H7 (cell line): ENCODE measurements around the gene DPAGT1. TPM values are rescaled to one million over a fixed set of nuclear protein-coding genes. Genes with fewer than 3 reads are reported as not detected.
"Not testable (repeated sequence)": the region's sequence is repeated elsewhere in the genome, so short reads cannot be mapped to it uniquely, and the experiment has no call there.

Experiments used
- DNase-seq: peaks from one replicate; pipeline ENCODE4 v3.0.0; 2012
- H3K27me3 ChIP-seq: 2 replicates; pipeline ENCODE4 v1.6.0; 2011; ENCODE audit warnings: mild to moderate bottlenecking, low read length; ENCODE audit not compliant: control insufficient read depth, insufficient read depth
- H3K36me3 ChIP-seq: replicated peaks from 2 replicates; pipeline ENCODE4 v1.5.1; 2011; ENCODE audit warnings: low read length; ENCODE audit not compliant: control insufficient read depth, insufficient read depth
- H3K4me3 ChIP-seq: 2 replicates; pipeline ENCODE4 v1.5.1; 2011; ENCODE audit warnings: low read depth, mild to moderate bottlenecking, control low read depth, low read length, moderate library complexity; ENCODE audit not compliant: insufficient read depth
- total RNA-seq: library from RNA; depleted of rRNA; stranded (reverse); fragments of >200 nt; shearing (Covaris generic); gene quantifications from 2 replicates; pipeline ENCODE4 v1.2.3, GENCODE V29; 2014

The DPAGT1 gene
- total RNA-seq, 1 experiment from 2014 or later = 44.3 TPM

DNA sequence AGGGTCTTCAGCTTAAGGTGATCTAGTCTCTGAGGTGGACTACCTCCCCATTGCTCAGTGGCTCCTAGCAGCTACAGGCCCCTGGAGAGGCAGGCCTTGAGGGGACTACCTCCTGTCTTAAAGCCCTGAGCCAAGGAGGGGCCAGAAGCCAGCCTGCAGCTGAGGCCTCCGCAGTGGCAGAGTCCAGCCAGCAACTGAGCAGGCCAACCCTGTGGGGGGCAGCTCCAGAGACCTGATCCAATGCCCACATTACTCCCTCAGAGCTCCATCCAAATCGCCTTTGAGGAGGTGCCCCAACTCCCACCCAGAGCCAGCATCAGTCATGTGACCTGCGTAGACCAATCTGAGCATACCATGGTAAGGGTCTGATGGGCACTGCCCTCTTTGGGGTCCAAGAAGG lies 8.2 kb upstream of the DPAGT1 start:
- peak; percentile 37 for DNase-seq
- no peak overlapping the region for H3K4me3 ChIP-seq
- H3K27me3 ChIP-seq = peaks cover 15% of the 10 kb centered on the region
- H3K36me3 ChIP-seq = 0 out of 2 replicates have a peak, but pooled peaks cover 2% of the 10 kb centered on the region

DNA sequence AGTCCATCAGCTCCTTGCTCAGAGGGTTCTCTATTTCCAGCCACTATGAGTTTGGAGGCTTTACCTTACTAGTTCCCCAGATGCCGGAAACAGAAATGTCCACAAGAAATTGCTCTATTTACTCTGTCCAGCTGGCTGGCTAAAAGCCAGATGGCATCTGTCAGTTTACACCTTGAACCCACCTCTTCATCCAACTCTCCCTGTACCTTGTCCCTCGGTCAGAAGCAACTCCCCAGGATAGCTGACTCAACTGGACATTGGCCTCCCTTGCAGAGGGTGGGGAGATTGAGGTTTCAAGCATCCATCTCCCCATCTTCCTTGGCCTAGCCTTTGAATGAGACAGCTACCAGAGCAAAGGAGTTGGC lies 7.2 kb upstream of the DPAGT1 start:
- H3K4me3 ChIP-seq = no peak overlapping the region
- DNase-seq = no peak
- H3K27me3 ChIP-seq = peaks cover 15% of the 10 kb centered on the region
- 0 out of 2 replicates have a peak, but pooled peaks cover 2% of the 10 kb centered on the region for H3K36me3 ChIP-seq

DNA sequence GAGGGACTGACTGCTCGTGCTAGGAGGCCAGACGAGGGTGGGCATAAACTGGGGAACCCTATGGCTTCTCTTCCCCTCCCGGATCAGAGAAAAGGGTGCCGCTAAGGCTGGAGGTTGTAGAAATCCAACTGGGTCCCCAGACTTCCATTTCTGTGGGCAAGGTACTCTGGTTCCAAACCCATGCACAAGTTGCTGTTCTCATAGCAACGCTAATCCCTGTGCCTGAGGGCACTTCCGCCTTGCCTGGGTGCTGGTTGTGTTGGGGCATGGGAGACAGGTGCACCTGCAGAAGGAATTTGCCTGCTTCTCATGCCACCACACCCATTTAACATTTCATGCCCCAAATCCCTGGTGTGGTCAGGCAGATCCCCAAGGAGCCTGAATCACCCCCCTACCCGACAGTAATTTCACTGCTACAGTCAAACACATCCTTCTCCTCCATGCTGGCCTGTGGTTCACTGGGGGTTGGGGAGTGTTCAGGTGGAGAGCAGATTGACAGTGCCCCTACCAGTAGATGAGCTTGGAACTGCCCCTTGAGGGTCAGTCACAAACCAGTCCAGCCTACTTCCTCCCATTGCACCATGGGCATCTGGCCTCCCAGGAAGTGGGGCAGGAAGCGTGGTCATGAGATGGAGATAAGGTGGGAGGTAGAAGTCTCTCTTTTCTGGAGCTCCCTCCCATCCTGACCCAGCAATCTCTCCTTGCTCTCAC lies 6.6 kb upstream of the DPAGT1 start:
- peak; percentile 70 for DNase-seq
- Histone ChIP-seq H3K4me3 (peak overlapping the region; percentile 74), H3K36me3 (no peaks in the 10 kb centered on the region), H3K27me3 (peaks cover 15% of the 10 kb centered on the region)

DNA sequence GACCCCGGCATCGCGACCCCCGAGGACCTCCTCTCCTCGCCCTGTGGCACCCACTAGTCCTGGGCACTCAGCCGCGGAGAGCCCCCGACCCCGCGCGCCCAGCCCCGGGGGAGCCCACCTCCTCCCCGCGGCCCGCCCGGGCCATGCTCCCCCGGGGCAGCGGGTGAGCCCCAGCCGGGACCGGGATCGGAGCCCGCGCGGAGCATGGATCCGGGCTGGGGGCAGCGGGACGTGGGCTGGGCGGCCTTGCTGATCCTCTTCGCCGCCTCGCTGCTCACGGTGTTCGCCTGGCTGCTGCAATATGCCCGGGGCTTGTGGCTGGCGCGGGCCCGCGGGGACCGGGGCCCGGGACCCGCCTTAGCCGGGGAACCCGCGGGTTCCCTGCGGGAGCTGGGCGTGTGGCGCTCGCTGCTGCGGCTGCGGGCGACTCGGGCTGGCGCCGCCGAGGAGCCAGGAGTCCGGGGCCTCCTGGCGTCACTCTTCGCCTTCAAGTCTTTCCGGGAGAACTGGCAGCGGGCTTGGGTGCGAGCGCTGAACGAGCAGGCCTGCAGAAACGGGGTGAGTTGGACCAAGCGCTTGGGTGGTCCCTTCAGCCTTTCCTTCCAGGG lies 6.0 kb upstream of the DPAGT1 start:
- Histone ChIP-seq H3K36me3 (no peaks in the 10 kb centered on the region), H3K4me3 (peak overlapping the region; percentile 74)
- DNase-seq = peak; percentile 81

DNA sequence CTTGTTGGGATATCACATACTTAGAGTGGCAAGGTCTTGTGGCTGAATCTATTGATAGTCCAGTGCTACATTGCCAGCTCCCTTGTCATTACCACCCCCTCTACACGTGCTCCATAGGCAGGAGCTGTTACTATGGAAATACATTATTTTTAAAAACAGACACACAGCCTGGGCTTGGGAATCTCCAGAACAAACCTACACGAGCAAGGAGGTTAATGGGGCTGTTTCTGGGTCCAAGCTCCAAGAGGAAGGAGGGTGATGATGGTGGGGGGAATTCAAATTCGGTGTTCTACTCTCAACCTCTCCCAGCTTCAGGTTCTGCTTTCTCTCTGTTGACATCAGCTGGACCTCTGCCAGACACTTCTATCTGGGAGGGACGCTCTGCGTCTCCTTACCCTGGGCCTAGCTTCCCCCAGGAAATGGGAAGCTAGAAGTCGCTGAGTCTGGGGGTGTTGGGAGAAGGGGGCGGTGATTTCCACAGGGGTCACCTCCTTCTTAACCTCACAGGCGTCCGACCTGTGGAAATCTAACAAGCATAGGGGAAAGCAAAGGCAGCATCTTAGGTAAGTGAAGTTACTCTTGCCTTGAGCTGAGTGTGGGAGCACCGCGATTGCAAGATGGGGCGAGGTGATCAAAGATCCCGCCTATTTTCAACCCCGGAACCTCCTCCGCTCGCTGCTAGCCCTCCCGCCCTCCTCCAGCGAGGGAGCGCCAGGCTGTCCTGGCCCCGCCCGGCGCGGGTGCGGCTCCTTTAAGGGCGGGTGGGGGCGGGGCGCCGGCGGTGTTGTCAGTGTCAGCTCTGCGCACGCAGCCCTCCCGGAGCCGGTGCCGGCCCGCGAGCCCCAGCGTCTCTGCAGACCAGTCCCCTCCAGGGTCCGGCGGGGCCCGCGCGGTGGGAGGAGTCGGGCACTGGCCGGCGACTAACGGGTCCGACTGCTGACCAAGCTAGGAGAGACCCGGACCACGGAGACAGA lies 5.2 kb upstream of the DPAGT1 start, which contains the start of gene C2CD2L:
TSS of gene C2CD2L (plus strand) at position 781 of the 974 bp plus-strand sequence. CDS start 398 bp downstream, outside the sequence.
- H3K36me3 ChIP-seq = no peaks in the 10 kb centered on the region
- H3K4me3 ChIP-seq = peak within 1 kb of the TSS; percentile 74
- DNase-seq = peak; percentile 98
- H3K27me3 ChIP-seq = peaks cover 15% of the 10 kb centered on the region

More for the DNA sequence above, 6.0 kb upstream of the DPAGT1 start:
- H3K27me3 ChIP-seq = peaks cover 15% of the 10 kb centered on the region

DNA sequence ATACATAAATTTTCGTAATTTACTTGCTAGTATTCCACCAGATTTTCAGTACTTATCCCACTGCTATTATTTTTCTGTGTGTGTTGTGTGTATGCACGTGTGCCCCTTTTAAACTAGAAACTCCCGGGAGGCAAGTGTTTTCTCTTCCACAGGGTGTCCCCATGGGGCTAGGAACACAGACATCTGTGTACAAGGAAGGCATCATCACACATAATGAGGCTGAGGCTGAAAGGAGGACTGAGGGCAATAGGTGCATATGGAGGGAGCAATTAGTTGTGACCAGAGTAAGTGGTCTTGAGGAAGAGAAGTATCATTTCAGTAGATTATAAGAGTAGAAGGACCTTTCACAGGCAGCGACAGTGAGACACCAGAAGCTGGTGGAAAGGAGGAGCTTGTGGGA lies 2.1 kb upstream of the DPAGT1 start:
- H3K36me3 ChIP-seq = peaks cover 4% of the 10 kb centered on the region; the same call in 1 of the 2 replicates
- peaks cover 15% of the 10 kb centered on the region for H3K27me3 ChIP-seq
- no peak overlapping the region for H3K4me3 ChIP-seq
- no peak for DNase-seq

DNA sequence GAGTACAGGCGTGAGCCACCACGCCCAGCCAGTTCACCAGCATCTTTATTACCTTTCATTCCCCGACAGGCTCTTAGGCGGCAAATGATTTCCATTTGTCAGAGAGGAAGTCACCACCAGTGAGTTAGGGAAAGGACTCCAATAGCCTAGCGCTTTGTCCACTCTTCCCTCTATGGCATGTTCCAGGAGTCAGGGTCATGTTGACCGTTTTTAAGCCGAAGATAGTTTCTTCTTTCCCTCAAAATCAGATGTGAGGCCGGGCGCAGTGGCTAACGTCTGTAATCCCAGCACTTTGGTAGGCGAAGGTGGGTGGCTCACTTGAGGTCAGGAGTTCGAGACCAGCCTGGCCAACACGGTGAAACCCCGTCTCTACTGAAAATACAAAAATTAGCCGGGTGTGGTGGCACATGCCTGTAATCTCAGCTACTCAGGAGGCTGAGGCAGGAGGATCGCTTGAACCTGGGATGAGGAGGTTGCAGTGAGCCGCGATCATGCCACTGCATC lies 1.6 kb upstream of the DPAGT1 start:
- not testable (repeated sequence) for H3K27me3 ChIP-seq, H3K36me3 ChIP-seq, DNase-seq, H3K4me3 ChIP-seq

DNA sequence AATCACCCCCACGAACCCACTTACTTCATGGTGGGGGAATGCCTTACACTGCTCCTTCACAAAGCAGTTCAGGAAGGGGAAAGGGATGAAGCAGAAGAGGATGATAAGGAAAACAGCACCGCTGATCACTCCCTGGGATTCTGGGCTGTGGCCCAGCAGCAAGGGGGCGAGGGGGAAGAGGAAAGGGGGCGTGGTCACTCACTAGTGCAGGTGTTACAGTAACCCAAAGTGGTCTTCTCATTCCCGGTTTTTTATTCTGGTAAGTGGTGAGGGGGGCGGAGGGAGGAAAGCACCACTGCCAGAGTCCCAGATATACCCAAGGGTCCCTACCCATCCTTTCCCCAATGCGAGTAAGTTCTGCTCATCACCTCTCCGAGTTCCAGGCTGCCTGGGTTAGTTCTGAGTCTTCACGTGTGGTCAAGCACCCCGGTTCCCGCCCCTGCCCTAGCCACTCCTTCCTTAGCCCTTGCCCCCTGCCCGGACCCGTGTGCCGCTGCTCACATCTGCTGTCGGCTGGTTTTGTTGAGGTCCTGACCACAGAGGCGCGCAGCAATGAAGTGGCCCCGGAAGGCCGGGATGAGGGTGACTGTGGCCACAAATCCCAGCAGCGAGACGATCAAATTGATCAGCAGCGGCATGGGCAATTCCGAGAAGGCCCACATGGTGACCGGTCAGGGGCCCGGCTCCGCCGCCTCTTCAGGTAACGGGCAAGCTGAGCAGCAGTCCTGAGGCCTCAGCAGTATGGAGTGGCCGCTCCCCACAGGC lies 477 bp downstream of the DPAGT1 start:
- peaks cover 19% of the 10 kb centered on the region for H3K36me3 ChIP-seq
- DNase-seq = peak; percentile 73

DNA sequence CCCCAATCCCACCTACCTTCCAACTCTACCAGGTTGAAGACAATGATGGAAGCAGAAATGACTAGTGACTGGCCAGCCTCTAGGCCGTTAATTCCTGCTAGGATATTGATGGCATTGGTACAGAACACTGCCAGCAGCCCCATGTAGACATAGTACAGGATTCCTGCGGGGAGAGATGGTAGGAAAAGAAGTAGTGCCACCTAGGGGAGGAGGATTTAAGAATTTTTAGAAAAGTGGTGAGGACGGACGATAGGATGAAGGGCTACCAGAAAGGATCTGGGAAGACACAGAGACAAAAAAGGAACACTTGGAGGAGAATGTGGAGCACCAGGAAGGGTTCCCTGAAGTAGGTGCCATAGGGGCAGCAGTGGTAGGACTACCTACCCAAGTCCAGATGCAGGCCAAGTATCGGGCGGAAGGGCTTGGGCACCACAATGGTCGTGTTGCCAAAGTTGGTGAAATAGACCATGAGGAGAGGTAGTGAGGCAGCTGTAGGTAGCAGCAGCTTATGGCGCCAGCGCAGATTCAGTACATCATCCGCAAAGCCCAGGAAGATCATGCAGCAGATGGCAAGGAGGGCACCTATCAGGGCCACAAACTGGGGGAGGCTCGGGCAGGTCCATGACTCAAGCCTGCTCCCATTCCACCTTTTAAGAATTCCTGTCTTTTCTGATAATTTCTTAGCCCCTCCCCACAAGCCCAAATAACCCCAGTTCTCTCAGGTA lies 1.2 kb downstream of the DPAGT1 start:
- Histone ChIP-seq H3K27me3 (no peaks in the 10 kb centered on the region), H3K4me3 (peak overlapping the region; percentile 94), H3K36me3 (peaks cover 19% of the 10 kb centered on the region)
- DNase-seq = no peak

More for the DNA sequence above, 477 bp downstream of the DPAGT1 start:
- peaks cover 2% of the 10 kb centered on the region; the same call in 1 of the 2 replicates for H3K27me3 ChIP-seq
- peak overlapping the region; percentile 94 for H3K4me3 ChIP-seq

DNA sequence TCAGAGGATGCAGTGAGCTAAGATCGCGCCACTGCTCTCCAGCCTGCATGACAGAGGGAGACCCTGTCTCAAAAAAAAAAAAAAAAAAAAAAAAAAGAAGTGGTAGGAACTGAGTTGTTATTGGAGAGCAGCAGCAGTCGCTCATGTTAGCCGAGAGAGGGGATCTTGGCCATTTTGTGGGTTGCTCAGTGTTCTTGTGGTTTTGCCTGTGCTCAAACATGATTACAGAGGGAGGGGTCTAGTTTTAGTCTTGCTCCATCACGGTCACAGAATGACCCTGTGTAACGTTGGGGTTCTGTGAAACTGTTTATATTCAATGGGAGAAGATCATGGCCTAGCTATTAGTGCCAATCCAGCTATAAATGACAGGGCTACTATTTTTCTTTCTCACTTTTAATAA lies 1.9 kb downstream of the DPAGT1 start:
- H3K36me3 ChIP-seq = peaks cover 19% of the 10 kb centered on the region
- no peak overlapping the region for H3K4me3 ChIP-seq
- no peak for DNase-seq
- no peaks in the 10 kb centered on the region for H3K27me3 ChIP-seq

DNA sequence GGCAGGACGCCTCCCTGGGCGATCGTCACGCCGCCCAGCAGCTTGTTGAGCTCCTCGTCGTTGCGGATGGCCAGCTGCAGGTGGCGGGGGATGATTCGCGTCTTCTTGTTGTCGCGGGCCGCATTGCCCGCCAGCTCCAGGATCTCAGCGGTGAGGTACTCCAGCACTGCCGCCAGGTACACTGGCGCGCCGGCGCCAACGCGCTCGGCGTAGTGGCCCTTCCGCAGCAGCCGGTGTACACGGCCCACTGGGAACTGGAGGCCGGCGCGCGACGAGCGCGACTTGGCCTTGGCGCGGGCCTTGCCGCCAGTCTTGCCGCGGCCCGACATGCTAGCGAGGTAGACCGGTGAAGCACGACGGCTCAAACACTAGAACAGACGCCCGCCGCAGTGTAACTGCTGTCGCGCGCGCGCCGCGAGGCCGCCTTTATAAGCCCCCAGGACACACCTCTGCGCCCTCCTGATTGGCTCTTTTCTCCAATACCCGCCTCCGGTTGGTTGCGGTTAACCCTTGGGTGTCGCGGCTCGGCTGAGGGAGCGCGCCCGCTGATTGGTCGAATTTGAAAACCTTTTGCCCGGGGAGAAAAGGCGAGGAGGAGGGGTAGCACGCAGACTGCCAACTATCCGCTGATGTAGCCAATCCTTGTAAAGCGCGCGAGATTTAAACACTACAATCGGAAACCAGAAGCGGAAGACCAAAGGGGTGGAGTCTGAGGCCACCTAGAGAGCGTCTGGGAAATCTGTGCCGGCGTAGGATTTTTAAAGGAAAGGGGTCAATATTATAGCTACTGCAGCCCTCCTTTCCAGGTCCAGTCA lies 6.4 kb downstream of the DPAGT1 start:
- DNase-seq = peak; percentile 99
- H3K4me3 ChIP-seq = peak overlapping the region; percentile 98
- peaks cover 32% of the 10 kb centered on the region for H3K36me3 ChIP-seq
- no peaks in the 10 kb centered on the region for H3K27me3 ChIP-seq

DNA sequence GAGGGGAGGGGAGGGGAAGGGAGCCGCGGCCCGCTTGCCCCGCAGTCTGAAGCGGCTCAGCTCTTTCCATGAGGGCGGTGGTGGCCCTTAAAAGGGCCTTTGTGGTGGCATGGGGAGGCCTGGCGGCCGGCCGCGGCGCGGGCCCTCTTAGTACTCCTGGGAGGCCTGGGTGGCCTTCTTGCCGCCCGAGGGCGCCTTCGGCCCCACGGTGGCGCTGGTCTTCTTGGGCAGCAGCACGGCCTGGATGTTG lies 6.9 kb downstream of the DPAGT1 start:
- Histone ChIP-seq H3K36me3 (peaks cover 32% of the 10 kb centered on the region), H3K4me3 (peak overlapping the region; percentile 98), H3K27me3 (no peaks in the 10 kb centered on the region)
- peak; percentile 82 for DNase-seq
